HEK293 (cell line): ENCODE data around the gene PKNOX2.

Experiments used
- CTCF ChIA-PET: fragments of 350-600 bp; formaldehyde crosslinking; extraction: SDS; loops from one replicate; lab custom pipeline; 2021; ENCODE audit warnings: antibody characterized with exemption; lab: Yijun Ruan, JAX
- POLR2A ChIA-PET: fragments of 300-600 bp; formaldehyde crosslinking; extraction: SDS; loops from one replicate; lab custom pipeline; 2020; ENCODE audit warnings: antibody characterized with exemption, inconsistent platforms; lab: Yijun Ruan, JAX
- H3K27ac ChIP-seq: fragments of 200-500 bp; sonication (Bioruptor generic); 2 replicates; pipeline ENCODE4 v1.5.1; 2014; ENCODE audit warnings: low read depth, low read length, control low read depth, inconsistent platforms; ENCODE audit errors: extremely low read depth
- H3K36me3 ChIP-seq, 2 experiments: fragments of 200-500 bp in 1 of 2; sonication (Bioruptor generic) in 1 of 2; 1 replicate in 1 of 2; 2 replicates in 1 of 2; pipeline ENCODE4 v1.5.1; 2014 to 2017; ENCODE audit warnings: inconsistent platforms in 2 of 2, low read length in 2 of 2; ENCODE audit not compliant: control insufficient read depth in 2 of 2, insufficient read depth in 1 of 2
- H3K4me1 ChIP-seq: fragments of 200-500 bp; sonication (Bioruptor generic); 2 replicates; pipeline ENCODE4 v1.5.1; 2014; ENCODE audit warnings: mild to moderate bottlenecking, low read length, inconsistent platforms; ENCODE audit not compliant: control insufficient read depth, insufficient read depth
- H3K4me3 ChIP-seq: 2 replicates; pipeline ENCODE4 v1.5.1; 2011; ENCODE audit warnings: low read depth, mild to moderate bottlenecking, control low read depth, low read length, moderate library complexity
- H3K9me3 ChIP-seq: fragments of 200-500 bp; sonication (Bioruptor generic); 2 replicates; pipeline ENCODE4 v1.5.1; 2014; ENCODE audit warnings: low read depth, low read length, inconsistent platforms; ENCODE audit not compliant: control insufficient read depth, insufficient read depth
- GLI2 ChIP-seq: fragments of 450-650 bp; formaldehyde crosslinking; IDR thresholded peaks from 2 replicates; pipeline ENCODE4; 2017; ENCODE audit warnings: missing biosample characterization, missing genetic modification characterization, low read depth, borderline replicate concordance
- IKZF3 ChIP-seq: fragments of 450-650 bp; IDR thresholded peaks from 2 replicates; pipeline ENCODE4 v1.5.0; 2018; ENCODE audit warnings: missing biosample characterization, mild to moderate bottlenecking, missing genetic modification characterization, moderate library complexity
- KLF17 ChIP-seq: fragments of 450-650 bp; formaldehyde crosslinking; IDR thresholded peaks from 2 replicates; pipeline ENCODE4 v1.5.1; 2016; ENCODE audit warnings: missing biosample characterization, missing genetic modification characterization
- KLF7 ChIP-seq: fragments of 450-650 bp; formaldehyde crosslinking; IDR thresholded peaks from 2 replicates; pipeline ENCODE4 v1.5.1; 2016; ENCODE audit warnings: missing biosample characterization, missing genetic modification characterization, borderline replicate concordance
- MEIS1 ChIP-seq: sonication (generic); formaldehyde crosslinking; IDR thresholded peaks from 2 replicates; pipeline ENCODE4 v1.8.1; 2022; ENCODE audit warnings: missing genetic modification reagents, mild to moderate bottlenecking, borderline replicate concordance
- PRDM10 ChIP-seq: fragments of 450-650 bp; formaldehyde crosslinking; IDR thresholded peaks from 2 replicates; pipeline ENCODE4 v1.5.1; 2016; ENCODE audit warnings: missing biosample characterization, missing genetic modification characterization
- SP2 ChIP-seq: fragments of 450-650 bp; formaldehyde crosslinking; IDR thresholded peaks from 2 replicates; pipeline ENCODE4 v1.5.1; 2016; ENCODE audit warnings: missing biosample characterization, missing genetic modification characterization
- TRIM28 ChIP-seq: IDR thresholded peaks from 2 replicates; pipeline ENCODE4 v1.6.1; 2011; ENCODE audit warnings: low read length, control low read depth, borderline replicate concordance
- YY1 ChIP-seq: fragments of 450-650 bp; formaldehyde crosslinking; IDR thresholded peaks from 2 replicates; pipeline ENCODE4 v1.5.1; 2018; ENCODE audit warnings: missing biosample characterization, missing genetic modification characterization
- ZBTB1 ChIP-seq: fragments of 450-650 bp; formaldehyde crosslinking; IDR thresholded peaks from 2 replicates; pipeline ENCODE4 v1.5.1; 2016; ENCODE audit warnings: missing biosample characterization, missing genetic modification characterization
- ZBTB11 ChIP-seq: fragments of 450-650 bp; formaldehyde crosslinking; conservative IDR thresholded peaks from 2 replicates; pipeline ENCODE4 v1.5.1; 2016; ENCODE audit warnings: low read depth, missing biosample characterization, missing genetic modification characterization
- ZFP37 ChIP-seq: fragments of 450-650 bp; formaldehyde crosslinking; IDR thresholded peaks from 2 replicates; pipeline ENCODE4 v1.5.1; 2016; ENCODE audit warnings: missing biosample characterization, missing genetic modification characterization
- ZNF132 ChIP-seq: fragments of 450-650 bp; formaldehyde crosslinking; IDR thresholded peaks from 2 replicates; pipeline ENCODE4 v1.5.1; 2017; ENCODE audit warnings: missing biosample characterization, missing genetic modification characterization, borderline replicate concordance
- ZNF133 ChIP-seq: fragments of 450-650 bp; formaldehyde crosslinking; IDR thresholded peaks from 2 replicates; pipeline ENCODE4 v1.5.1; 2016; ENCODE audit warnings: missing biosample characterization, missing genetic modification characterization
- ZNF140 ChIP-seq: fragments of 450-650 bp; formaldehyde crosslinking; IDR thresholded peaks from 2 replicates; pipeline ENCODE4 v1.5.1; 2016; ENCODE audit warnings: missing biosample characterization, missing genetic modification characterization
- ZNF174 ChIP-seq: fragments of 450-650 bp; formaldehyde crosslinking; IDR thresholded peaks from 2 replicates; pipeline ENCODE4 v1.5.0; 2017; ENCODE audit warnings: missing biosample characterization, mild to moderate bottlenecking, missing genetic modification characterization
- ZNF324 ChIP-seq: fragments of 450-650 bp; formaldehyde crosslinking; IDR thresholded peaks from 2 replicates; pipeline ENCODE4 v1.5.1; 2016; ENCODE audit warnings: missing biosample characterization, missing genetic modification characterization
- ZNF391 ChIP-seq: fragments of 450-650 bp; formaldehyde crosslinking; IDR thresholded peaks from 2 replicates; pipeline ENCODE4 v1.5.1; 2016; ENCODE audit warnings: low read depth, missing biosample characterization, missing genetic modification characterization, borderline replicate concordance
- ZNF48 ChIP-seq: fragments of 450-650 bp; formaldehyde crosslinking; IDR thresholded peaks from 2 replicates; pipeline ENCODE4 v1.5.1; 2016; ENCODE audit warnings: missing biosample characterization, missing genetic modification characterization
- ZNF510 ChIP-seq: fragments of 450-650 bp; formaldehyde crosslinking; IDR thresholded peaks from 2 replicates; pipeline ENCODE4 v1.5.1; 2018; ENCODE audit warnings: mild to moderate bottlenecking, missing genetic modification characterization, missing biosample characterization; ENCODE audit not compliant: insufficient replicate concordance
- ZNF549 ChIP-seq: fragments of 450-650 bp; IDR thresholded peaks from 2 replicates; pipeline ENCODE4 v1.5.1; 2018; ENCODE audit warnings: missing biosample characterization, missing genetic modification characterization, mild to moderate bottlenecking, inconsistent platforms, moderate library complexity
- ZNF560 ChIP-seq: fragments of 450-650 bp; formaldehyde crosslinking; IDR thresholded peaks from 2 replicates; pipeline ENCODE4 v1.5.1; 2017; ENCODE audit warnings: missing biosample characterization, missing genetic modification characterization, borderline replicate concordance
- ZNF561 ChIP-seq: fragments of 450-650 bp; IDR thresholded peaks from 2 replicates; pipeline ENCODE4 v1.5.1; 2018; ENCODE audit warnings: missing biosample characterization, missing genetic modification characterization, borderline replicate concordance
- ZNF571 ChIP-seq: fragments of 450-650 bp; formaldehyde crosslinking; IDR thresholded peaks from 2 replicates; pipeline ENCODE4 v1.5.0; 2017; ENCODE audit warnings: missing biosample characterization, missing genetic modification characterization
- ZNF623 ChIP-seq: fragments of 450-650 bp; formaldehyde crosslinking; IDR thresholded peaks from 2 replicates; pipeline ENCODE4 v1.5.1; 2016; ENCODE audit warnings: missing biosample characterization, missing genetic modification characterization
- ZNF626 ChIP-seq: fragments of 450-650 bp; sonication (Bioruptor Pico); formaldehyde crosslinking; IDR thresholded peaks from 2 replicates; pipeline ENCODE4 v1.5.1; 2018; ENCODE audit warnings: missing biosample characterization, missing genetic modification characterization, inconsistent platforms
- ZNF658 ChIP-seq: fragments of 450-650 bp; formaldehyde crosslinking; IDR thresholded peaks from 2 replicates; pipeline ENCODE4; 2016; ENCODE audit warnings: missing biosample characterization, missing genetic modification characterization
- ZNF677 ChIP-seq: fragments of 450-650 bp; IDR thresholded peaks from 2 replicates; pipeline ENCODE4 v1.5.0; 2018; ENCODE audit warnings: missing biosample characterization, mild to moderate bottlenecking, missing genetic modification characterization, moderate library complexity
- ZNF76 ChIP-seq: fragments of 450-650 bp; formaldehyde crosslinking; IDR thresholded peaks from 2 replicates; pipeline ENCODE4; 2016; ENCODE audit warnings: low read depth, missing biosample characterization, missing genetic modification characterization, borderline replicate concordance
- ZNF843 ChIP-seq: fragments of 450-650 bp; formaldehyde crosslinking; IDR thresholded peaks from 2 replicates; pipeline ENCODE4 v1.5.1; 2016; ENCODE audit warnings: missing biosample characterization, missing genetic modification characterization
- ZSCAN23 ChIP-seq: fragments of 450-650 bp; formaldehyde crosslinking; IDR thresholded peaks from 2 replicates; pipeline ENCODE4 v1.5.1; 2016; ENCODE audit warnings: missing biosample characterization, missing genetic modification characterization

The PKNOX2 gene

GRCh38 chr11:125306476-125306875, 141.9 kb downstream of the PKNOX2 start:
- no peak overlapping the region for H3K4me3 ChIP-seq
- POLR2A ChIA-PET, result no interaction called here
- no peak overlapping the region for H3K27ac ChIP-seq
- no peaks in the 10 kb centered on the region for H3K9me3 ChIP-seq
- no peaks in the 10 kb centered on the region for H3K4me1 ChIP-seq
- no peaks in the 10 kb centered on the region for H3K36me3 ChIP-seq
- CTCF ChIA-PET, result no interaction called here
- TF ChIP-seq ZNF677 (tag by site-specific recombination) (no peak), MEIS1 (CRISPR knock-in tag) (no peak), ZNF48 (tag by site-specific recombination) (no peak), YY1 (tag by site-specific recombination) (no peak), ZNF510 (tag by site-specific recombination) (no peak), IKZF3 (no peak), GLI2 (tag by site-specific recombination) (no peak), TRIM28 (no peak), ZNF623 (tag by site-specific recombination) (no peak), ZSCAN23 (no peak), ZNF133 (tag by site-specific recombination) (no peak), ZNF549 (no peak), ZBTB1 (tag by site-specific recombination) (no peak), ZNF140 (tag by site-specific recombination) (no peak), PRDM10 (tag by site-specific recombination) (no peak)

- H3K4me3 ChIP-seq, result no peak overlapping the region
- no peaks in the 10 kb centered on the region for H3K4me1 ChIP-seq
- ChIA-PET CTCF (no interaction called here), POLR2A (no interaction called here)
- H3K36me3 ChIP-seq, result no peaks in the 10 kb centered on the region
- no peak overlapping the region for H3K27ac ChIP-seq
- no peaks in the 10 kb centered on the region for H3K9me3 ChIP-seq
- TF ChIP-seq ZBTB11 (no peak), ZNF658 (no peak), ZNF626 (tag by site-specific recombination) (no peak), KLF17 (tag by site-specific recombination) (no peak), ZNF571 (tag by site-specific recombination) (no peak), KLF7 (tag by site-specific recombination) (no peak), ZNF174 (tag by site-specific recombination) (no peak), SP2 (tag by site-specific recombination) (no peak), ZNF843 (tag by site-specific recombination) (no peak), ZNF561 (tag by site-specific recombination) (no peak), ZNF132 (tag by site-specific recombination) (no peak), TRIM28 (no peak), ZNF560 (no peak), ZNF76 (tag by site-specific recombination) (no peak), ZFP37 (tag by site-specific recombination) (no peak), ZNF324 (tag by site-specific recombination) (no peak), ZNF391 (tag by site-specific recombination) (no peak)
These were observed 143.7 kb downstream of the PKNOX2 start for GRCh38 chr11:125308246-125308645.
